ENCODE data around the gene ST8SIA2.

ST8SIA2 gene

GRCh38 chr15:92495446-92495845 is 101.8 kb downstream of the ST8SIA2 start:
- DNase-seq: no peak

GRCh38 chr15:92499731-92500530 is 106.2 kb downstream of the ST8SIA2 start:
- DNase-seq: no peak

GRCh38 chr15:92502336-92502735 is 108.7 kb downstream of the ST8SIA2 start:
- DNase-seq: no peak

GRCh38 chr15:92502930-92503857 is 109.5 kb downstream of the ST8SIA2 start:
- DNase-seq: no peak

GRCh38 chr15:92503889-92504288 is 110.2 kb downstream of the ST8SIA2 start:
- no peak for DNase-seq

- DNase-seq: no peak
Measured at GRCh38 chr15:92505611-92506010, 111.9 kb downstream of the ST8SIA2 start.

GRCh38 chr15:92506506-92506905 is 112.8 kb downstream of the ST8SIA2 start:
- DNase-seq: no peak

GRCh38 chr15:92510163-92510882 is 116.6 kb downstream of the ST8SIA2 start:
- DNase-seq: no peak
